GM19452 (cell line): Measurements from ENCODE around the gene RABEP1.

Experiments used
- ATAC-seq: cut with Tn5 transposase; IDR thresholded peaks from one replicate; pipeline ENCODE4 v1.9.1; 2021; ENCODE audit not compliant: unreplicated experiment

The RABEP1 gene

GRCh38 chr17:5361426-5361825 lies 79.3 kb downstream of the RABEP1 start:
- ATAC-seq = no peak

- ATAC-seq = no peak
Measured at GRCh38 chr17:5362162-5362811, 80.2 kb downstream of the RABEP1 start.

GRCh38 chr17:5364156-5364555 lies 82.1 kb downstream of the RABEP1 start:
- no peak for ATAC-seq

- ATAC-seq = no peak
Measured at GRCh38 chr17:5364696-5365095, 82.6 kb downstream of the RABEP1 start.

GRCh38 chr17:5365831-5366230 lies 83.7 kb downstream of the RABEP1 start:
- ATAC-seq = no peak

GRCh38 chr17:5370411-5370810 lies 88.3 kb downstream of the RABEP1 start:
- ATAC-seq = no peak

GRCh38 chr17:5373112-5373511 lies 91.0 kb downstream of the RABEP1 start:
- ATAC-seq = no peak

- ATAC-seq = no peak
Measured at GRCh38 chr17:5378566-5379207, 96.6 kb downstream of the RABEP1 start.

- no peak for ATAC-seq
Measured at GRCh38 chr17:5379351-5380107, 97.4 kb downstream of the RABEP1 start.

- ATAC-seq = no peak
Measured at GRCh38 chr17:5380491-5381135, 98.5 kb downstream of the RABEP1 start.

- no peak for ATAC-seq
Measured at GRCh38 chr17:5381542-5381941, 99.5 kb downstream of the RABEP1 start.

GRCh38 chr17:5391678-5392077 lies 109.6 kb downstream of the RABEP1 start:
- no peak for ATAC-seq

- no peak for ATAC-seq
Measured at GRCh38 chr17:5396612-5397011, 114.5 kb downstream of the RABEP1 start.

GRCh38 chr17:5399767-5400166 lies 117.7 kb downstream of the RABEP1 start:
- no peak for ATAC-seq

GRCh38 chr17:5405400-5405799 lies 123.3 kb downstream of the RABEP1 start:
- ATAC-seq = no peak

GRCh38 chr17:5408186-5408585 lies 126.1 kb downstream of the RABEP1 start:
- ATAC-seq = no peak

GRCh38 chr17:5410594-5411272 lies 128.6 kb downstream of the RABEP1 start:
- no peak for ATAC-seq

- ATAC-seq = no peak
Measured at GRCh38 chr17:5413682-5414081, 131.6 kb downstream of the RABEP1 start.

GRCh38 chr17:5416901-5417300 lies 134.8 kb downstream of the RABEP1 start:
- ATAC-seq = no peak

- ATAC-seq = peak; percentile 31
Measured at GRCh38 chr17:5418858-5419355, 136.8 kb downstream of the RABEP1 start.
